ENCODE data around the gene VIPR2. TPM values are rescaled to one million over a fixed set of nuclear protein-coding genes. Genes with fewer than 3 reads are reported as not detected.
A peak's percentile ranks its signal among the peaks of the same experiment; 100 is the strongest.
"Not testable (repeated sequence)": the region's sequence is repeated elsewhere in the genome, so short reads cannot be mapped to it uniquely, and the experiment has no call there.

VIPR2 gene
- total and polyA plus RNA-seq, 2 donors = 6.9 to 22.8 TPM

- Histone ChIP-seq H3K4me3 (ENCODE audit: low read length in 2 of 2) (no peak overlapping the region), H3K36me3 (ENCODE audit: control insufficient read depth in 2 of 2, insufficient read depth in 2 of 2, low read length in 1 of 2) (peaks cover 5 to 20% of the 10 kb centered on the region in 2 donors), H3K27me3 (ENCODE audit: control insufficient read depth in 2 of 2, insufficient read depth in 1 of 2, low read length in 1 of 2) (no peaks in the 10 kb centered on the region), H3K4me1 (ENCODE audit: control insufficient read depth in 2 of 2, insufficient read depth in 2 of 2, low read length in 2 of 2) (peaks cover 2 to 22% of the 10 kb centered on the region in 2 donors), H3K9me3 (ENCODE audit: control insufficient read depth in 2 of 2, insufficient read depth in 1 of 2, low read length in 1 of 2) (peaks cover 0 to 8% of the 10 kb centered on the region in 2 donors), H3K27ac (ENCODE audit: low read depth in 1 of 2, low read length in 1 of 2) (no peak overlapping the region)
- no peak for DNase-seq (ENCODE audit: low read depth in 6 of 9, low spot score in 9 of 9)
- 86% methylated on average over 10 of the region's 10 CpGs for WGBS
Measured at GRCh38 chr7:159086301-159086925, 58.3 kb downstream of the VIPR2 start.

- H3K4me1 ChIP-seq (ENCODE audit: control insufficient read depth in 2 of 2, insufficient read depth in 2 of 2, low read length in 2 of 2) = peaks cover 2 to 22% of the 10 kb centered on the region in 2 donors
- peaks cover 2 to 20% of the 10 kb centered on the region in 2 donors for H3K36me3 ChIP-seq (ENCODE audit: control insufficient read depth in 2 of 2, insufficient read depth in 2 of 2, low read length in 1 of 2)
- no peak overlapping the region for H3K27ac ChIP-seq (ENCODE audit: low read depth in 1 of 2, low read length in 1 of 2)
- H3K27me3 ChIP-seq (ENCODE audit: control insufficient read depth in 2 of 2, insufficient read depth in 1 of 2, low read length in 1 of 2) = no peaks in the 10 kb centered on the region
- peak in 1 of 9 donors; percentile 49 for DNase-seq (ENCODE audit: low read depth in 6 of 9, low spot score in 9 of 9)
- WGBS = 80% methylated on average over 27 of the region's 27 CpGs
- H3K4me3 ChIP-seq (ENCODE audit: low read length in 2 of 2) = no peak overlapping the region
- H3K9me3 ChIP-seq (ENCODE audit: control insufficient read depth in 2 of 2, insufficient read depth in 1 of 2, low read length in 1 of 2) = peaks cover 0 to 8% of the 10 kb centered on the region in 2 donors
Measured at GRCh38 chr7:159084069-159084801, 60.4 kb downstream of the VIPR2 start.

GRCh38 chr7:159083698-159084068 is 61.0 kb downstream of the VIPR2 start:
- 94% methylated on average over 2 of the region's 2 CpGs for WGBS

GRCh38 chr7:159083001-159083697 is 61.5 kb downstream of the VIPR2 start:
- Histone ChIP-seq H3K4me1 (ENCODE audit: control insufficient read depth in 2 of 2, insufficient read depth in 2 of 2, low read length in 2 of 2) (peaks cover 11 to 29% of the 10 kb centered on the region in 2 donors), H3K4me3 (ENCODE audit: low read length in 2 of 2) (no peak overlapping the region), H3K36me3 (ENCODE audit: control insufficient read depth in 2 of 2, insufficient read depth in 2 of 2, low read length in 1 of 2) (peaks cover 2 to 16% of the 10 kb centered on the region in 2 donors), H3K27ac (ENCODE audit: low read depth in 1 of 2, low read length in 1 of 2) (no peak overlapping the region), H3K27me3 (ENCODE audit: control insufficient read depth in 2 of 2, insufficient read depth in 1 of 2, low read length in 1 of 2) (no peaks in the 10 kb centered on the region), H3K9me3 (ENCODE audit: control insufficient read depth in 2 of 2, insufficient read depth in 1 of 2, low read length in 1 of 2) (peaks cover 0 to 2% of the 10 kb centered on the region in 2 donors)
- WGBS = 97% methylated on average over 13 of the region's 13 CpGs
- DNase-seq (ENCODE audit: low read depth in 6 of 9, low spot score in 9 of 9) = no peak

More at GRCh38 chr7:159083698-159084068, 61.0 kb downstream of the VIPR2 start:
- H3K27ac ChIP-seq (ENCODE audit: low read depth in 1 of 2, low read length in 1 of 2) = no peak overlapping the region
- H3K4me3 ChIP-seq (ENCODE audit: low read length in 2 of 2) = no peak overlapping the region
- DNase-seq (ENCODE audit: low read depth in 6 of 9, low spot score in 9 of 9) = no peak
- peaks cover 5 to 25% of the 10 kb centered on the region in 2 donors for H3K4me1 ChIP-seq (ENCODE audit: control insufficient read depth in 2 of 2, insufficient read depth in 2 of 2, low read length in 2 of 2)
- H3K27me3 ChIP-seq (ENCODE audit: control insufficient read depth in 2 of 2, insufficient read depth in 1 of 2, low read length in 1 of 2) = no peaks in the 10 kb centered on the region
- peaks cover 0 to 7% of the 10 kb centered on the region in 2 donors for H3K9me3 ChIP-seq (ENCODE audit: control insufficient read depth in 2 of 2, insufficient read depth in 1 of 2, low read length in 1 of 2)
- peaks cover 2 to 20% of the 10 kb centered on the region in 2 donors for H3K36me3 ChIP-seq (ENCODE audit: control insufficient read depth in 2 of 2, insufficient read depth in 2 of 2, low read length in 1 of 2)

- not testable (repeated sequence) for H3K9me3 ChIP-seq (ENCODE audit: control insufficient read depth in 2 of 2, insufficient read depth in 1 of 2, low read length in 1 of 2); H3K27ac ChIP-seq (ENCODE audit: low read depth in 1 of 2, low read length in 1 of 2); H3K27me3 ChIP-seq (ENCODE audit: control insufficient read depth in 2 of 2, insufficient read depth in 1 of 2, low read length in 1 of 2); H3K4me3 ChIP-seq (ENCODE audit: low read length in 2 of 2); DNase-seq (ENCODE audit: low read depth in 6 of 9, low spot score in 9 of 9)
- Histone ChIP-seq H3K36me3 (ENCODE audit: control insufficient read depth in 2 of 2, insufficient read depth in 2 of 2, low read length in 1 of 2) (peaks cover 2 to 15% of the 10 kb centered on the region in 2 donors), H3K4me1 (ENCODE audit: control insufficient read depth in 2 of 2, insufficient read depth in 2 of 2, low read length in 2 of 2) (peaks cover 15 to 35% of the 10 kb centered on the region in 2 donors)
- 74% methylated on average over 4 of the region's 5 CpGs for WGBS
Measured at GRCh38 chr7:159082075-159082474, 62.6 kb downstream of the VIPR2 start.

- Histone ChIP-seq H3K4me1 (ENCODE audit: control insufficient read depth in 2 of 2, insufficient read depth in 2 of 2, low read length in 2 of 2) (peaks cover 18 to 24% of the 10 kb centered on the region in 2 donors), H3K27ac (ENCODE audit: low read depth in 1 of 2, low read length in 1 of 2) (peak overlapping the region in 1 of 2 donors; percentile 42), H3K4me3 (ENCODE audit: low read length in 2 of 2) (no peak overlapping the region), H3K27me3 (ENCODE audit: control insufficient read depth in 2 of 2, insufficient read depth in 1 of 2, low read length in 1 of 2) (no peaks in the 10 kb centered on the region), H3K36me3 (ENCODE audit: control insufficient read depth in 2 of 2, insufficient read depth in 2 of 2, low read length in 1 of 2) (peaks cover 0 to 6% of the 10 kb centered on the region in 2 donors), H3K9me3 (ENCODE audit: control insufficient read depth in 2 of 2, insufficient read depth in 1 of 2, low read length in 1 of 2) (no peaks in the 10 kb centered on the region)
- 96% methylated on average over 6 of the region's 6 CpGs for WGBS
- DNase-seq (ENCODE audit: low read depth in 6 of 9, low spot score in 9 of 9) = no peak
Measured at GRCh38 chr7:159078911-159079270, 65.8 kb downstream of the VIPR2 start.

GRCh38 chr7:159078193-159078910 is 66.3 kb downstream of the VIPR2 start:
- Histone ChIP-seq H3K27me3 (ENCODE audit: control insufficient read depth in 2 of 2, insufficient read depth in 1 of 2, low read length in 1 of 2) (no peaks in the 10 kb centered on the region), H3K4me1 (ENCODE audit: control insufficient read depth in 2 of 2, insufficient read depth in 2 of 2, low read length in 2 of 2) (peaks cover 18 to 19% of the 10 kb centered on the region in 2 donors), H3K36me3 (ENCODE audit: control insufficient read depth in 2 of 2, insufficient read depth in 2 of 2, low read length in 1 of 2) (peaks cover 0 to 6% of the 10 kb centered on the region in 2 donors), H3K4me3 (ENCODE audit: low read length in 2 of 2) (no peak overlapping the region), H3K9me3 (ENCODE audit: control insufficient read depth in 2 of 2, insufficient read depth in 1 of 2, low read length in 1 of 2) (no peaks in the 10 kb centered on the region), H3K27ac (ENCODE audit: low read depth in 1 of 2, low read length in 1 of 2) (peak overlapping the region; percentile 32 to 42)
- WGBS = 91% methylated on average over 9 of the region's 9 CpGs
- DNase-seq (ENCODE audit: low read depth in 6 of 9, low spot score in 9 of 9) = no peak

- no peaks in the 10 kb centered on the region for H3K9me3 ChIP-seq (ENCODE audit: control insufficient read depth in 2 of 2, insufficient read depth in 1 of 2, low read length in 1 of 2)
- no peak overlapping the region for H3K4me3 ChIP-seq (ENCODE audit: low read length in 2 of 2)
- H3K4me1 ChIP-seq (ENCODE audit: control insufficient read depth in 2 of 2, insufficient read depth in 2 of 2, low read length in 2 of 2) = peaks cover 20 to 23% of the 10 kb centered on the region in 2 donors
- no peak for DNase-seq (ENCODE audit: low read depth in 6 of 9, low spot score in 9 of 9)
- no peaks in the 10 kb centered on the region for H3K27me3 ChIP-seq (ENCODE audit: control insufficient read depth in 2 of 2, insufficient read depth in 1 of 2, low read length in 1 of 2)
- peaks cover 0 to 3% of the 10 kb centered on the region in 2 donors for H3K36me3 ChIP-seq (ENCODE audit: control insufficient read depth in 2 of 2, insufficient read depth in 2 of 2, low read length in 1 of 2)
- H3K27ac ChIP-seq (ENCODE audit: low read depth in 1 of 2, low read length in 1 of 2) = no peak overlapping the region
Measured at GRCh38 chr7:159076333-159076732, 68.3 kb downstream of the VIPR2 start.

All from thymus (tissue), 11 donors.